GM12878 (cell line): ENCODE measurements around the gene DSE. TPM values are rescaled to one million over a fixed set of nuclear protein-coding genes. Genes with fewer than 3 reads are reported as not detected.

ENCODE experiments used
- BRCA1 ChIP-seq: IDR thresholded peaks from 2 replicates; pipeline ENCODE4 v1.6.1; 2011; ENCODE audit warnings: low read depth, low read length, improper control_type of control experiment
- EGR1 ChIP-seq, 2 experiments: IDR thresholded peaks; 1 replicate in 1 of 2; 2 replicates in 1 of 2; pipeline ENCODE4 v1.6.1; 2011 to 2012; ENCODE audit warnings: low read depth in 2 of 2, low read length in 2 of 2, borderline replicate concordance in 1 of 2, mild to moderate bottlenecking in 1 of 2, moderate library complexity in 1 of 2
- IRF4 ChIP-seq: IDR thresholded peaks from 2 replicates; pipeline ENCODE4 v1.6.1; 2011; ENCODE audit warnings: low read depth, low read length
- KLF5 ChIP-seq: fragments of 450-650 bp; IDR thresholded peaks from 2 replicates; pipeline ENCODE4 v1.6.1; 2014; ENCODE audit warnings: mild to moderate bottlenecking; ENCODE audit not compliant: partially characterized antibody
- NFXL1 ChIP-seq: fragments of 450-650 bp; IDR thresholded peaks from 2 replicates; pipeline ENCODE4 v1.6.1; 2017; ENCODE audit warnings: antibody characterized with exemption, mild to moderate bottlenecking, borderline replicate concordance
- NFYB ChIP-seq: IDR thresholded peaks from 2 replicates; pipeline ENCODE4 v1.6.1; 2011; ENCODE audit warnings: low read depth, mild to moderate bottlenecking, low read length, improper control_type of control experiment, moderate library complexity; ENCODE audit not compliant: insufficient read depth
- NR2F1 ChIP-seq: fragments of 450-650 bp; conservative IDR thresholded peaks from 2 replicates; pipeline ENCODE4 v1.6.1; 2017; ENCODE audit warnings: mild to moderate bottlenecking
- POLR2A ChIP-seq: IDR thresholded peaks from 2 replicates; pipeline ENCODE4 v1.6.1; 2011; ENCODE audit warnings: low read depth, mild to moderate bottlenecking, low read length
- POLR2AphosphoS5 ChIP-seq: IDR thresholded peaks from 2 replicates; pipeline ENCODE4 v1.6.1; 2011; ENCODE audit warnings: mild to moderate bottlenecking, low read length, inconsistent platforms
- RFX5 ChIP-seq: IDR thresholded peaks from 2 replicates; pipeline ENCODE4 v1.6.1; 2011; ENCODE audit warnings: low read depth, low read length, improper control_type of control experiment
- SIX5 ChIP-seq: IDR thresholded peaks from 2 replicates; pipeline ENCODE4 v1.6.1; 2011; ENCODE audit warnings: mild to moderate bottlenecking, low read depth, low read length, moderate library complexity; ENCODE audit not compliant: severe bottlenecking
- SUPT20H ChIP-seq: IDR thresholded peaks from 2 replicates; pipeline ENCODE4 v1.6.1; 2011; ENCODE audit warnings: low read depth, mild to moderate bottlenecking, low read length, moderate library complexity, borderline replicate concordance; ENCODE audit not compliant: control insufficient read depth
- polyA plus RNA-seq, 11 experiments: library from polyadenylated mRNA; depleted of rRNA in 4 of 11; unstranded in 6 of 11; stranded (reverse) in 5 of 11; fragments of >200 nt; fragmentation: Nextera tagmentation in 4 of 11; fragmentation: Illumina TruSeq in 1 of 11; extraction: Ambion mirVana in 4 of 11; extraction: Trizol in 1 of 11; gene quantifications; 1 replicate in 1 of 11; 2 replicates in 10 of 11; pipeline versions ENCODE4 v1.2.1 to v1.2.3, GENCODE V29; 2011 to 2016; ENCODE audit warnings: inconsistent platforms in 2 of 11, missing spikeins in 2 of 11, low read depth in 1 of 11
- total RNA-seq, 4 experiments: library from RNA; depleted of rRNA in 3 of 4; stranded (reverse); fragments of >200 nt in 3 of 4; fragmentation: Illumina TruSeq in 1 of 4; extraction: Trizol in 1 of 4; gene quantifications; 2 replicates each; pipeline versions ENCODE4 v1.2.1 to v1.2.3, GENCODE V29; 2013 to 2021
- TF ChIP-seq, protein P1 (sequence below): fragments of 450-650 bp; IDR thresholded peaks from 2 replicates; pipeline ENCODE4 v1.6.1; 2014; ENCODE audit warnings: mild to moderate bottlenecking
- TF ChIP-seq, protein P2 (sequence below): IDR thresholded peaks from 2 replicates; pipeline ENCODE4 v1.6.1; 2012; ENCODE audit warnings: mild to moderate bottlenecking, low read depth, low read length
- TF ChIP-seq, protein P3 (sequence below): IDR thresholded peaks from 2 replicates; pipeline ENCODE4 v1.6.1; 2011; ENCODE audit warnings: borderline replicate concordance, low read depth, mild to moderate bottlenecking, moderate library complexity, mixed read lengths, low read length; ENCODE audit not compliant: insufficient read depth; ENCODE audit errors: extremely low read length
- TF ChIP-seq, protein P4 (sequence below): IDR thresholded peaks from 2 replicates; pipeline ENCODE4 v1.6.1; 2012; ENCODE audit warnings: low read length, inconsistent platforms
- TF ChIP-seq, protein P5 (sequence below): fragments of 450-650 bp; IDR thresholded peaks from 2 replicates; pipeline ENCODE4 v1.6.1; 2017; ENCODE audit warnings: mild to moderate bottlenecking, moderate library complexity

The DSE gene
- total and polyA plus RNA-seq, 10 of the 15 experiments (the other 5 are each of a cell fraction or from before 2014, with no cell fraction given) = 12.6 to 76.4 (median 43.0) TPM

DNA sequence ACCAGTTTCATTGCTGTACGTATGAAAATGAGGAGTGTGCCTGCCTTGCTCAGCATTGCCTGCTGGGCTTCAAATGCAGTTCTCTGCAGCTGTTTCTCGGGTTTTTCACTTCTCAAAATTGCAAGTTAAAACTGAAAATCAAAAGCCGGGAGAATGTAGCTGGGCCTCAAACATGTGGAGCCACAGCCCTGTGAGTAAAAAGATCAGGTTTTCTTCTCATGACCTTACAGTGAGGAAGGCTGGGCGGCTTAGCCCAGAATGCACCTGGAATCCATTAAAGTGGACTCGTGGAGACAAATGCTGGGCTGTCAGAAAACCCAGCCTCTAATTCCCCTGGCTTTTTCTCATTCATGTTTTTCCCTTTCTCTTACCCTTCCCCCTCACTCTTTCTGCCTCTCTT lies 34.4 kb downstream of the DSE start (continued):
- TF ChIP-seq, protein P1, sequence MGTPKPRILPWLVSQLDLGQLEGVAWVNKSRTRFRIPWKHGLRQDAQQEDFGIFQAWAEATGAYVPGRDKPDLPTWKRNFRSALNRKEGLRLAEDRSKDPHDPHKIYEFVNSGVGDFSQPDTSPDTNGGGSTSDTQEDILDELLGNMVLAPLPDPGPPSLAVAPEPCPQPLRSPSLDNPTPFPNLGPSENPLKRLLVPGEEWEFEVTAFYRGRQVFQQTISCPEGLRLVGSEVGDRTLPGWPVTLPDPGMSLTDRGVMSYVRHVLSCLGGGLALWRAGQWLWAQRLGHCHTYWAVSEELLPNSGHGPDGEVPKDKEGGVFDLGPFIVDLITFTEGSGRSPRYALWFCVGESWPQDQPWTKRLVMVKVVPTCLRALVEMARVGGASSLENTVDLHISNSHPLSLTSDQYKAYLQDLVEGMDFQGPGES = no peak
- TF ChIP-seq IRF4 = no peak; the same call in 1 of the 2 replicates
- TF ChIP-seq SIX5 = no peak
- TF ChIP-seq, protein P2, sequence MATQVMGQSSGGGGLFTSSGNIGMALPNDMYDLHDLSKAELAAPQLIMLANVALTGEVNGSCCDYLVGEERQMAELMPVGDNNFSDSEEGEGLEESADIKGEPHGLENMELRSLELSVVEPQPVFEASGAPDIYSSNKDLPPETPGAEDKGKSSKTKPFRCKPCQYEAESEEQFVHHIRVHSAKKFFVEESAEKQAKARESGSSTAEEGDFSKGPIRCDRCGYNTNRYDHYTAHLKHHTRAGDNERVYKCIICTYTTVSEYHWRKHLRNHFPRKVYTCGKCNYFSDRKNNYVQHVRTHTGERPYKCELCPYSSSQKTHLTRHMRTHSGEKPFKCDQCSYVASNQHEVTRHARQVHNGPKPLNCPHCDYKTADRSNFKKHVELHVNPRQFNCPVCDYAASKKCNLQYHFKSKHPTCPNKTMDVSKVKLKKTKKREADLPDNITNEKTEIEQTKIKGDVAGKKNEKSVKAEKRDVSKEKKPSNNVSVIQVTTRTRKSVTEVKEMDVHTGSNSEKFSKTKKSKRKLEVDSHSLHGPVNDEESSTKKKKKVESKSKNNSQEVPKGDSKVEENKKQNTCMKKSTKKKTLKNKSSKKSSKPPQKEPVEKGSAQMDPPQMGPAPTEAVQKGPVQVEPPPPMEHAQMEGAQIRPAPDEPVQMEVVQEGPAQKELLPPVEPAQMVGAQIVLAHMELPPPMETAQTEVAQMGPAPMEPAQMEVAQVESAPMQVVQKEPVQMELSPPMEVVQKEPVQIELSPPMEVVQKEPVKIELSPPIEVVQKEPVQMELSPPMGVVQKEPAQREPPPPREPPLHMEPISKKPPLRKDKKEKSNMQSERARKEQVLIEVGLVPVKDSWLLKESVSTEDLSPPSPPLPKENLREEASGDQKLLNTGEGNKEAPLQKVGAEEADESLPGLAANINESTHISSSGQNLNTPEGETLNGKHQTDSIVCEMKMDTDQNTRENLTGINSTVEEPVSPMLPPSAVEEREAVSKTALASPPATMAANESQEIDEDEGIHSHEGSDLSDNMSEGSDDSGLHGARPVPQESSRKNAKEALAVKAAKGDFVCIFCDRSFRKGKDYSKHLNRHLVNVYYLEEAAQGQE = no peak
- no peak for TF ChIP-seq SUPT20H
- TF ChIP-seq KLF5 = no peak
- TF ChIP-seq, protein P3, sequence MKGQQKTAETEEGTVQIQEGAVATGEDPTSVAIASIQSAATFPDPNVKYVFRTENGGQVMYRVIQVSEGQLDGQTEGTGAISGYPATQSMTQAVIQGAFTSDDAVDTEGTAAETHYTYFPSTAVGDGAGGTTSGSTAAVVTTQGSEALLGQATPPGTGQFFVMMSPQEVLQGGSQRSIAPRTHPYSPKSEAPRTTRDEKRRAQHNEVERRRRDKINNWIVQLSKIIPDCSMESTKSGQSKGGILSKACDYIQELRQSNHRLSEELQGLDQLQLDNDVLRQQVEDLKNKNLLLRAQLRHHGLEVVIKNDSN = no peak
- no peak for TF ChIP-seq NFXL1
- TF ChIP-seq, protein P4, sequence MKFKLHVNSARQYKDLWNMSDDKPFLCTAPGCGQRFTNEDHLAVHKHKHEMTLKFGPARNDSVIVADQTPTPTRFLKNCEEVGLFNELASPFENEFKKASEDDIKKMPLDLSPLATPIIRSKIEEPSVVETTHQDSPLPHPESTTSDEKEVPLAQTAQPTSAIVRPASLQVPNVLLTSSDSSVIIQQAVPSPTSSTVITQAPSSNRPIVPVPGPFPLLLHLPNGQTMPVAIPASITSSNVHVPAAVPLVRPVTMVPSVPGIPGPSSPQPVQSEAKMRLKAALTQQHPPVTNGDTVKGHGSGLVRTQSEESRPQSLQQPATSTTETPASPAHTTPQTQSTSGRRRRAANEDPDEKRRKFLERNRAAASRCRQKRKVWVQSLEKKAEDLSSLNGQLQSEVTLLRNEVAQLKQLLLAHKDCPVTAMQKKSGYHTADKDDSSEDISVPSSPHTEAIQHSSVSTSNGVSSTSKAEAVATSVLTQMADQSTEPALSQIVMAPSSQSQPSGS = peak; percentile 66
- no peak for TF ChIP-seq POLR2AphosphoS5
- no peak for TF ChIP-seq BRCA1
- no peak for TF ChIP-seq NR2F1
- TF ChIP-seq RFX5 = no peak
- no peak for TF ChIP-seq EGR1 (IDR thresholded peaks at IDR 0.05; ENCODE audit: borderline replicate concordance in 1 of 2, low read depth in 2 of 2, low read length in 2 of 2)
- TF ChIP-seq, protein P5, sequence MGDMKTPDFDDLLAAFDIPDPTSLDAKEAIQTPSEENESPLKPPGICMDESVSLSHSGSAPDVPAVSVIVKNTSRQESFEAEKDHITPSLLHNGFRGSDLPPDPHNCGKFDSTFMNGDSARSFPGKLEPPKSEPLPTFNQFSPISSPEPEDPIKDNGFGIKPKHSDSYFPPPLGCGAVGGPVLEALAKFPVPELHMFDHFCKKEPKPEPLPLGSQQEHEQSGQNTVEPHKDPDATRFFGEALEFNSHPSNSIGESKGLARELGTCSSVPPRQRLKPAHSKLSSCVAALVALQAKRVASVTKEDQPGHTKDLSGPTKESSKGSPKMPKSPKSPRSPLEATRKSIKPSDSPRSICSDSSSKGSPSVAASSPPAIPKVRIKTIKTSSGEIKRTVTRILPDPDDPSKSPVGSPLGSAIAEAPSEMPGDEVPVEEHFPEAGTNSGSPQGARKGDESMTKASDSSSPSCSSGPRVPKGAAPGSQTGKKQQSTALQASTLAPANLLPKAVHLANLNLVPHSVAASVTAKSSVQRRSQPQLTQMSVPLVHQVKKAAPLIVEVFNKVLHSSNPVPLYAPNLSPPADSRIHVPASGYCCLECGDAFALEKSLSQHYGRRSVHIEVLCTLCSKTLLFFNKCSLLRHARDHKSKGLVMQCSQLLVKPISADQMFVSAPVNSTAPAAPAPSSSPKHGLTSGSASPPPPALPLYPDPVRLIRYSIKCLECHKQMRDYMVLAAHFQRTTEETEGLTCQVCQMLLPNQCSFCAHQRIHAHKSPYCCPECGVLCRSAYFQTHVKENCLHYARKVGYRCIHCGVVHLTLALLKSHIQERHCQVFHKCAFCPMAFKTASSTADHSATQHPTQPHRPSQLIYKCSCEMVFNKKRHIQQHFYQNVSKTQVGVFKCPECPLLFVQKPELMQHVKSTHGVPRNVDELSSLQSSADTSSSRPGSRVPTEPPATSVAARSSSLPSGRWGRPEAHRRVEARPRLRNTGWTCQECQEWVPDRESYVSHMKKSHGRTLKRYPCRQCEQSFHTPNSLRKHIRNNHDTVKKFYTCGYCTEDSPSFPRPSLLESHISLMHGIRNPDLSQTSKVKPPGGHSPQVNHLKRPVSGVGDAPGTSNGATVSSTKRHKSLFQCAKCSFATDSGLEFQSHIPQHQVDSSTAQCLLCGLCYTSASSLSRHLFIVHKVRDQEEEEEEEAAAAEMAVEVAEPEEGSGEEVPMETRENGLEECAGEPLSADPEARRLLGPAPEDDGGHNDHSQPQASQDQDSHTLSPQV = no peak
- TF ChIP-seq POLR2A = 0 out of 2 replicates have a peak, but pooled peaks have one; percentile 28
- TF ChIP-seq NFYB = no peak
- TF ChIP-seq, all 136 proteins: peak for 30
